Right renal cortex interstitium (tissue), 3 donors: ENCODE data around the gene ANG. TPM values are rescaled to one million over a fixed set of nuclear protein-coding genes. Genes with fewer than 3 reads are reported as not detected.

Source experiments
- DNase-seq, 3 donors: peaks; one replicate each; pipeline ENCODE4 v3.0.0-alpha.2; 2013; ENCODE audit warnings: low read depth in 3 of 3, low spot score in 2 of 3
- polyA plus RNA-seq, 3 donors: library from polyadenylated mRNA; unstranded; fragments of 120-200 nt; gene quantifications; one replicate each; pipeline ENCODE4 v1.2.1, GENCODE V29; 2013; ENCODE audit not compliant: insufficient read length in 3 of 3

ANG gene
- polyA plus RNA-seq, 3 donors = 3.8 to 4.8 (median 3.8) TPM

DNA sequence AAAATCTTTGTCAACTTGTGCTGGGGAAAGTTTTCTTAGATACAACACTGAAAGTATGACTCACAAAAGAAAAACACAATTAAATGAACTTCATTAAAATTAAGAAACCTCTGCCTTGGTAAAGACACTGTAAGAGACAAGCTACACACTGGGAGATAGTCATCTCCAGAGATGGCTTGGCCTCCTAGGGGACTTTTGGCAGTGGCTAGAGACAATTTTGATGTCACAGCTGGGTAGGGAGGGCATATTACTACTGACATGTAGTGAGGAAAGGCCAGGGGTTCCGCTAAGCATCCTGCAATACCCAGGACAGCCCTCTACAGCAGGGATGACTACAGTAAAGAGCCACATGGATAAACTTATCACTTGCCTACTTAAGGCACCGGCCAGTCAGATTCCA is 12.9 kb upstream of the ANG start:
- no peak for DNase-seq

DNA sequence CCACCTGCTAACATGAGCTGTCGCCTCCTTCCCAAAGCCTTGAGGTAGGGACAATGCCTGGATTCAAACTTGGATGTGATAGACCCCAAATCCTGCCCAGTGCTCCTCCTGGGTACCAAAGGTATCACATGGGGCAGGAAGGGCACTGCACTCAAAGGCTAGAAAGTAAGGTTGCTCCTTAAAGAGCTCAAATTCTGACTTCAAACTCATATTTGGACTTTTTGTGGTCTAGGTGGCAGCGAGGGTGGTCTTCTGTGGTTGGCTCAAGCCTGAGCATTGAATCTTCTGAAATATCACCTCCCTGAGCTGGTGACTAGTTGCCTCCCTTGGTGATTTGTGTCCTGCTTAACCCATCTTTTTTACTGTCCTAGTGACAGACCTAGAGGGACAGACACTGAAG is 12.5 kb upstream of the ANG start:
- DNase-seq = no peak

DNA sequence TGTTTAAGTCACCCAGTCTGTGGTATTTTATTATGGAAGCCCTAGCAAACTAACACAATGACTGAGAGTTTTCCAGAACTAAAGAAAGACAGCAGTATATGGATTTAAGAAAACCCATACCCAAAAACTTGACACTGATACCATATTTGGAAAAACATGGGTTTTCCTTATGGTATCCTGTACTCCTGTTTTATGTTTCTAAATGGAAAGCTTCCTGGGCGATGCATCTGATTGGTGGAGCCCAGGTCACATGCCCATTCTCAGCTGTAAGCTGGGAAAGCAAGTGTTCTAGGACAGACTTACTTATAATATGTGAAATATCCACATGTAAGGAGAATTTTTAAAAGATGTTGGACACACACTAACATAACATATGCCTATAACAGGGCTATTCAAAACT is 8.7 kb upstream of the ANG start:
- no peak for DNase-seq

DNA sequence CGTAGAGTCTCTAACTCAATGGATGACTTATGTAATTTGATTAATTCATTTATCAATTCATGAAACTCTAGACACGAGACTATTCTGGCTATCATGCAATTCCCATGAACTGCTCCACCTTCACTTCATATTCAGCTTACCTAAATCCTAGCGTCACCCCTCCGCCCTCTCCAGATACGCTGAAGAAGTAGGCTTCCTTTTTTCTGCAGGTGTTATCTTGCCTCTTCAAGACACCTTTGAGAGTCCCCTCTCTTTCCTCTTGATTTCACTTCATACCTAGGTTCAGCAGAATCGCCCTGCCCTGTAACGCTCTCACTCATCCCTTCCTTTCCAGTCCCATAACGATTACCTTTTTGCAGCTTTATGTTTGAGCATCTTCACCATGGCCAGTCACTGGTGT is 8.2 kb upstream of the ANG start:
- DNase-seq = no peak

DNA sequence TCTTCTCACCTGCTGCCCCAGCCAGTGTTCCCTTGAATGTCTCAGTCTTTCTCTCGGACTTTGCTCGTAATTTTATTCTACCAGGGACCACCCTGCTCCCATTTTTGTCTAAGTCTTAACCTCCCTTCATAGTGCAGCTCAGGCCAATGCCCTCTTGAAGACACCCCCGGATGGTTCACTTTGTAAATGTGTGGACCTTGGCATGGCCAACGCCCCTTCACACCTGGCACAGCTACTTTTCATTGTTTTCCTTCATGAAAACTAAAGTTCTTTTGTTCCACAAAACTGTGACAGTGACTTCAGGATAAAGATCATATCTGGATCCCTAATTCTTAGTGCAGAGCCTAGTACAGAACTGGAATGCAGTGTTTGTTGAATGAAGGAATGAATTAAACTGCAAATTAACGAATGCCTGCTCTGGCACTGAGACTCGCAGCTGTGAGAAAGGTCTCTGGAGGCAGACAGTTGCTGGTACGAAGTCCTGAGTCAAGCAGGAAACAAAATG is 7.7 kb upstream of the ANG start:
- DNase-seq = no peak

DNA sequence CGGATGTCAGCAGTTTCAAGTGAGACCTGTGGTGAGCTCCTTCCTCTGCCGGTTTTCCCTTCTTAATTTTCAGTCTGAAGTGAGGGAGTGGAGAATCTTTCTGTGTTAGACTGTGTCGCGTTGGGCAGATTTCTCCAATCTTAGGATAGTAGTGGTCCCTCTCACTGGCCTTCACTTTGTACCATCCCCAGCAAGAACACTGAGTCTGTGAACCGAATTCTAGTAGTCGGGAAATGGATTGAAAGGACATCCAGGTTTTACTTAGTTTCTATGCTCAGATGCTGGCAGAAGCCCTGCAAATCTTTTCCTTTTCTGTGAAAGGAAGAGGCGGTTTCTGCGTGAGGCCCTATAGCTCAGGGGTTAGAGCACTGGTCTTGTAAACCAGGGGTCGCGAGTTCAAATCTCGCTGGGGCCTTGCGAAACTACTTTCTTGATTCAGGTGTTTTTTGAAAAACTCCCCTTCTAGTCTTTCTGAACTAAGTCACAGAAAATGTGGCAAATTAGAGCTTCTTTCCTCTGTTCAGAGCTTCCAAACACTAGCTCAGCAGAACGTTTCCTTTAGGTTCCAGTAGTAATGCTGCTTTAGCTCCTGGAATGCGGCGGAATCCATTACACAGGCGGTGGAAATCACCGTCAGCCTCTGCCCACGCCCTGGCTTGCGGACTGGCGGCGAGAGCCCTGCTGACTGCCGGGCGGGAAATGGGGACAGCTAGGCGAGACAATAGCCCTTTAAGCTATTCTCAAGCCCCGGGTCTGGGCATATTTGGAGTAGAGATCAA is 7.0 kb upstream of the ANG start:
- peak; percentile 81 to 87 (median 86) for DNase-seq

DNA sequence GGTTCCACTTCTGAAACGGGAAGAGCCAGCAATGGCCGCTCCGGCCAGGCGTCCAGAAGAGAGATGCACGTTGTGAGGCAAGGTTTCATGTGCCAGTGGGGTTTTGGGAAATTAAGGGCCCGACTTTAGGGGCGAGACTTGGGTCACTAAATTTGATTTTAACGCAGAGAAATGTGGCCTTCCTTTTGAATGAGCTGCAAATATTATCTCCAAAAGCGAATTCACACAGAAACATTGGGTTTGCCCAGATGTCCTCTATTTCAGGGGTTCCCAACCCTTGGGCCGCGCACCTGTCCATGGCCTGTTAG is 6.5 kb upstream of the ANG start:
- DNase-seq = peak in 2 of 3 donors; percentile 40 to 48

DNA sequence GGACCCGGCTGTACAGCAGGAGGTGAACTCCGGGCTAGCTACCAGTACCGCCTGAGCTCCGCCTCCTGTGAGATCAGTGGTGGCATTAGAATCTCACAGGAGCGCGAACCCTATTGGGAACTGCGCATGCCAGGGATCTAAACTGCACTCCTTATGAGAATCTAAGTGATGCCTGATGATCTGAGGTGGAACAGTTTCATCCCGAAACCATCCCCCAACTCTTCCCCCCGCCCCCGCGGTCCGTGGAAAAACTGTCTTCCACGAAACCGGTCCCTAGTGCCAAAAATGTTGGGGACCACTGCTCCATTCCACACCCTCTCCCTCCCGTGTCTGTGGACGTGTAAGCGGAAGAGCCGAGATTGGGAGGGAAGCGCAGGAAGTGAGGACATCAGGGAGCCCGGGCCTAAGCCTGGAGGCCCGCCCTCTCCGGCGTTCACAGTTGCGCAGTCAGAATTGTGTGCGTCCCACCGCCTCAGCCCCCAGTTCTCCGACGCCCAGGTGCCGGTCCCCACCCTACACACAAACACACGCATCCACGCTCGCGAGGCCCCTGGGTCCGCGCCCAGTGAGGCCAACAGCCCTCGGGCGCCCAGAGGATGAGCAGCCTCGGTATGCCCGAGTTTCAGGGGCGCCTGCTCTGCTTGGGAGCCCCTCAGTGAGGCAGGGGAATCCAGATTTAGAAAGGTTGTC is 6.0 kb upstream of the ANG start:
- peak; percentile 86 to 92 (median 90) for DNase-seq

DNA sequence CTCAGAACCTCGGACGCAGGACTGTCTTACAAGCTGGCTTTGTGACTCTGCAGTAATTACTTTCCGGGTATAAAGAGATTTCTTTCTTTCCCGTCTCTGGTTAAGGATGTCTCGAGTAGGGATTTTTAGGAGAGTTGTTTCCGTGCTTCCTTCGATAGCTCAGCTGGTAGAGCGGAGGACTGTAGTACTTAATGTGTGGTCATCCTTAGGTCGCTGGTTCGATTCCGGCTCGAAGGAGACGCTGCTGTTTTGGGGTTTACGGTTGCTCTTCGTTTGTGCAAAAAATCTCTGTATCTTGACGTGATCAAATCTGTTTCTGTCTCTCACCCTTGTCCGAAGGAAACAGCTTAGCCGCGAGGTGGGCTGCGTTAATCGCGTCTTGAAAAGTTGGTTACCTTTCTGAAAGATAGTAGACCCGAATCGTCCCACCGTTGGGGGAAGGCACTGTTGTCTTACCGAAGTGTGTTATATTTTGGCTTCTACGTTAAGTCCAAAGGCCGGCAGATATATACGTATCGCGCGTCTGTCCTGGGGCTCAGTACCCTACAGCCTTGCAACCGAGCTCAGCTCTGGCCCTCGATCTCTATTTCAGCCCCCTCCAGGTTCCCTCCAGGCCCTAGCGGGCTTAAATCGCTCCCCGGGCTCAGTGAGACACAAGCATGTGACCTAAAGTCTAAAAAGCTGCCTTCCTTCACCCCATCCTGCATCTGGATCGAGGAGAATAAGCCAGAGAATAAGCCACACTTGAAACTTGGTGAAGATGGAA is 5.3 kb upstream of the ANG start:
- peak; percentile 80 to 91 (median 85) for DNase-seq

DNA sequence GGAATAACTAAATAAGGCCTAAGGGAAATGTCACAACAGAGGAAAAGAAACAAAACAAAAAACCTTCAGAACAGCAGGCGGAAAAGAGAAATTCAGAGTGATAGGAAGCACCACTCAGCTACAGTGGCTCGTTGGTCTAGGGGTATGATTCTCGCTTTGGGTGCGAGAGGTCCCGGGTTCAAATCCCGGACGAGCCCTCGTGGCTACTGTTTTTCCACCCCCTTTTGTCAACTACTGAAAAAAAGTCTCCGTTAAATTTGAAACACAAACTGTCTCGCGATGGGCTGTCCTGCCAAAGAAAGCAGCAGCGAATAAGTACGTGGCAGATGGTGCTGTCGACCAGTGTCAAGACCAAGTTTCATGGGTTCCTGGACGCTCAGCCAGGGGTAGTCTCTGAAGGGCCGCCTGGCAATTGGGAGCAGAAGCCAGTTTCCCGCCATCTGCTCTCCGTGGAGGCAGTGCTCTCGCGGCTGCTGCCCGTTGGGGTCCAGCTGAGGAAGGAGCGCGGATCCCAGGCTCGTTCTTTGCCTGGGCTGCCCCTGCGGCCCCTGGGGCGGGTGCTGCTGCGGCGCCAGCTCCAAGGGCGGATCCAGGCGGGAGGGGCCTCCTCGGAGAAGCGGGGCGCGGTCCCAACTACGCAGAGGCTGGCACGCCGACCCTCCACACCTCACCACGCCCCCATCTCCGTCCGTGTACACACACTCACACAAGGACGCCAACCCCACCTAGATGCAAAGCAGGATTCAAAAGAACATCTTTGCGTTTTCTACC is 4.5 kb upstream of the ANG start, which contains the start of gene RNASE4:
Gene RNASE4, plus strand, starts transcription at position 670 of the 771 bp plus-strand sequence. CDS start 14,812 bp downstream, outside the sequence.
- peak; percentile 54 to 76 (median 69) for DNase-seq

DNA sequence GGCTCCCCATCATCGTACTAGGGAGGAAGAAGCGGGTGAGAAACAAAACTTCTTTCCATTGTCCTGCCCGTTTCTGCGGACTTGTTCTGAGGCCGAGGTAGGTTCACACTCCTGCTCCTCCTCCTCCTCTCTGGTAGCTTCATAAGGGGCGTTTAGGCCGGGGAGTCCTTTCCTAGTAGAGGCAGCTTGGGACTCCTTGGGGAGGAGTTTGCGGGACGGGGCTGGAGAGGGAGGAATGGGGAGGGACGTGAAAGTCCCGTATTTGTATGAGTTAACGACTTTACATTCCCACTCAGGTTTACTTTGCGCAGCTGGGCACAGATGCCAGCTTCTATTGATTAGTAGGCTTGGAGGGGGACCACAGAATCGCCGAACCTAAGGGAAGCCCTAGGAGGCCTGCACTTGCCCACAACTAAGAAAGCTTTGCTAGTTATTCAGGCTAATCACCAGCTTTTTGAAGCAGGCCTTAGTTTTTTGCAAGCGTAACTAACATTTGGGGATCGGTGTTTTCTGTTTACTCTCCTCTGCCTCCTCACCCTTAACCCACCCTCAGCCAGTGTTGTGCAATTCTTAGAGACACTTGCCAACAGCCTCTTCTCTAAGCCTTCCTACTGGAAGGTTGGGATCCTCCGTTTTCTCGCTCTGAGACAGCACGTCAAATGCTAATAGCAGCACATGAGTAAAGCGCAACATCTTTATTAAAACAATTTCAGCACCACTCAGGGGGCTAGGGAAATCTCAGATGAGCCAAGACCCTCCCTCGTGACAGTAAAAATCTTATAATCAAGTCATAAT is 3.7 kb upstream of the ANG start:
- peak in 1 of 3 donors; percentile 29 for DNase-seq

DNA sequence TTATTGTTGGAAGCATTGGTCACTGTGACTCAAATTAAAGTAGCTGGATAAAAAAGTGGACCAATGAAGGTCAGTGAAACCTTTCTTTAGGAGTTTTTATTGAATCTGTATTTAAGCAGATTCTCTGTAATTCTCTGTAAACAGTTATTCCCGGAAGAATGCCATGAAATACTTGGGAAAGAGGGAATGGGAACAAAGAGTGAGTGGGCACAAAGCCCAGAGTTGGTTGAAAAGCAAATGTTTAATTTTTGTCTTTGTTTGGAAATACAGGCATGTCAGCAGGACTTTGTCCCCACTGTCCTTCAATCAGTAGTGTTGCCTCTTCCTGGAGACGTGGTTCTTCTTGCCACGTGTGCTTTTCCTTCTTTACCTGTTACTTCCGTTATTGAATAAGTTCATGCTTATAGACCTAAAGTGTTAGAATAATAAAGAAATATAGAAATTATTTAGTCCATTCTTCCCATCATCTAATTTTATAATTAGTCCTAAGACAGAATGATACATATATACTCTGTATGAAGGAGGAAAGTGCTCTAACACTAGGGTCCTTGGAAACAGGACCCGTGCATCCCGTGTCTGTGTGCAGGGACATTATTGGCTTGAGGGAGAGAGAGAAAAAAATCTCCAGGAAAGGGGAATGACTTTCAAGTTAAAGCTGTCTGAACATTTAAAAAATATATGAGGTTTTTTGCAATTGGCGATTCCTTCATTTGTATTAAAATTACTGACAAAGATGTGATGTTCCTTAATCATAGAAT is 2.0 kb upstream of the ANG start:
- DNase-seq = no peak

DNA sequence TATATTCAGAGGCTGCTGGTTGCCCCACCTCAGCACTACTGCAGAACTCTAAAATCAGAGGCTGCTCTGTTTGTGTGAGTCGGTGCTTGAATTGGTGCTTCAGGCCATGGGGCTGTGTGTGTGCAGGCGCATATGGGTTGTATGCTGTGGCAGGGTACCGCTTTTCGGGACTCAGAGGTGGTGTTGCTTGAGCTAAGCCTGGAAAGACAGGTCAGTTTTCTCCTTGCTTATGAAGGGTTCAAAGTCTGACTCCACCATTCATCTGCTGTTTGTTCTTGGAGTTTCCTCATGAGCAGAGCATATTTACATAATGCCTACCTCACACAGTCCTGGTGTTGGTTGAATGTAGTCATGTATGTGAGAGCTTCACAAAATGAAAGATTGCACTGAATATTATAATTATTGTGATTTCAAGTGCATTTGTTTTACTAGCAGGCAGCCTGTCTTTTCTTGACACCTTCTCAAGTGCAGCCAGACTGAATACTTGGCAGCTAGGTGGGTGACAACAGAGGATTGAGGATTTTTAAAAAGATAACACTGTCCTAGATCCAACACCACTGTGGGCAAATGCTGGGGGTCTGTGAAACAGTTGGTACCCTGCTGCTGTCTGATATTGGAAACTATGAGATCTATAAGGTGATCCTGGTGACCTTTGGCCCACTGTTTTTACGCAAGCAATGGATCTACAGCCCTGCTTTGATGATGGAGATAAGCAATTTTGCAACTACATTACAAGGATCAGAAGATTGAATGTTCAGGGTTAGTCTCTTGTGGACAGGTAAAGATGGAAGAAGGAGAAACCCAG is 1.0 kb upstream of the ANG start:
- no peak for DNase-seq

DNA sequence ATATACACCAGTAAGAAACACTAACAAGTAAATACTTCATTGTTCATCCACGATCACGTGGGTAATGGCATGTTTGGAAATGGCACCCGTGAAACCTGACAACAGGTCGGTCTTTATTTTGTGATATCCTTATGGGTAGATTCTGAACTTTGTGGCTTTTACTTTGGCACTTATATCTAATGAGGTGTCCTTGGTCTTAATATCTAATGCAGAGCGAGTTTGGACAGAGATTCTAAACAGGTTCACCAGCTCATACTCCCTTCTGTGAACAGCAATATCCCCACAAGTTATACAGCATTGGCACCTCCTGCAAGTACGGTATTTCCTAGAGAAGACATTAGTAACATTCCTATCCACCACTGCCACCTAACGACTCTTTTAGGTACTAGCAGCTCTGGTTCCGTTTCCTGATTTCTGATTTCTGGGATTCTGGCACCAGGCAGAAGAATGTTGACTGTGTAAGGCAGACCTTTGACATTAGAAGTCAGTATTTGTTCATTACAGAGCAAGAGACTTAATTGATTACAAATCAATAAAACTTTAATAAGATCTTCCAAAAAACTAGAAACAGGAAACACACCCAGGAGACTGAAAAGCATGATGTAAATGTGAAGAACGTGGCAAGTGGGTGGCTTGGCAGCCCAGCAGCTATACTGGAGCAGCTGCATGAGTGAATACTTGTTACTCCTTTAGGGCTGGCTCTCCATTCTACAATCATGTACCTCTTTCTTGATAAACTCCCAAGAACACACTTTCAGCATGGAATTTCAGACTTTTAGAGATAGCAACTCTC is 2.5 kb downstream of the ANG start:
- peak; percentile 51 to 63 (median 60) for DNase-seq

DNA sequence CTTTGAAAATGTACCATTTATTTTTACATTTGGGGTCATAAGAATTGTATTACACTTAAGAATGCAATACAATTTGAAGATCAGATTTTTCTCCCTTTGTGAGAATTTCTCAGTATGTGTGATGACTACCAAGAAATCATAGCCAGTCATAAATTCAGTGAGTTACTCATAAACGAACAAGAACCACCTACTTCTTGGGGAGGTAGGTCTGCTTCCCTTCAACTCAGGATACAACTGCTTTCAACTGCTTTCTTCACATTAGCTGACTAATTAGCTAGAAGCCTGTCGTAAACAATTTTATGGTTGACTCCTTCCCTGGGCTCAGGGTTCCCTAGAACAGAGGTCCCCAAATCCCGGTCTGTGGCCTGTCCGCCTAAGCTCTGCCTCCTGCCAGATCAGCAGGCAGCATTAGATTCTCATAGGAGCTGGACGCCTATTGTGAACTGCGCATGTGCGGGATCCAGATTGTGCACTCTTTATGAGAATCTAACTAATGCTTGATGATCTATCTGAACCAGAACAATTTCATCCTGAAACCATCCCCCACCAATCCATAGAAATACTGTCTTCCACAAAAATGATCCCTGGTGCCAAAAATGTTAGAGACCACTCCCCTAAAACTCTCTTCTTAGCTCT is 3.7 kb downstream of the ANG start:
- no peak for DNase-seq

DNA sequence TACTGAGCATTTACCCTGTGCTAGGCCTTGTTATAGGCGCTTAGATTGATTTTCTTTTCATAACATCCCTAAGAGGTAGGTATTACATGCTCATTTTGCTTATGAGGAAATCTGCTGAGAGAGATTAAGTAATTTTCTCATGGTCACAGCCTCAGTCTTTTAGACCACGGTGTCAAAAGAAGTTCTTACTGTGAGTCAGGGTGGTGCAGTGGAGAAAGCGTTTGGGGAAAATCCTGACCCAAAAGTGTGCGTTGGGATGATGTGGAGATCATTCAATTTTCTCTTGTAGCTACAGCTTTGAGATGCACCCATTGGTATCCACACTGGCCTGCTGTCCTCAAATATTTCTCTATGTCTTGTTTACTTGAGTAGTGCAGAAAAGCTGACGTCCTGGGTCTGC is 8.2 kb downstream of the ANG start:
- no peak for DNase-seq
